GM18907 (cell line): ENCODE results near the gene CINP.
"Not testable (repeated sequence)": the region's sequence is repeated elsewhere in the genome, so short reads cannot be mapped to it uniquely, and the experiment has no call there.

Experiments used
- ATAC-seq: cut with Tn5 transposase; IDR thresholded peaks from one replicate; pipeline ENCODE4 v1.9.1; 2021; ENCODE audit warnings: mild to moderate bottlenecking, moderate library complexity; ENCODE audit not compliant: unreplicated experiment

The CINP gene

GRCh38 chr14:102356280-102356679, 6.4 kb downstream of the CINP start:
- no peak for ATAC-seq

- ATAC-seq, result no peak
Observed at GRCh38 chr14:102353126-102353619, 9.5 kb downstream of the CINP start.

- ATAC-seq, result no peak
Observed at GRCh38 chr14:102352213-102352612, 10.5 kb downstream of the CINP start.

GRCh38 chr14:102351593-102351992, 11.1 kb downstream of the CINP start:
- not testable (repeated sequence) for ATAC-seq

- no peak for ATAC-seq
Observed at GRCh38 chr14:102351023-102351422, 11.7 kb downstream of the CINP start.

- no peak for ATAC-seq
Observed at GRCh38 chr14:102348376-102348775, 14.3 kb downstream of the CINP start.

- ATAC-seq, result no peak
Observed at GRCh38 chr14:102346645-102347044, 16.0 kb downstream of the CINP start.

- no peak for ATAC-seq
Observed at GRCh38 chr14:102345232-102345631, 17.5 kb downstream of the CINP start.

- ATAC-seq, result no peak
Observed at GRCh38 chr14:102344485-102344884, 18.2 kb downstream of the CINP start.

- ATAC-seq, result no peak
Observed at GRCh38 chr14:102344084-102344483, 18.6 kb downstream of the CINP start.

- ATAC-seq, result no peak
Observed at GRCh38 chr14:102342238-102342637, 20.5 kb downstream of the CINP start.

- no peak for ATAC-seq
Observed at GRCh38 chr14:102341566-102341965, 21.1 kb downstream of the CINP start.

GRCh38 chr14:102338724-102339123, 24.0 kb downstream of the CINP start:
- no peak for ATAC-seq

- ATAC-seq, result no peak
Observed at GRCh38 chr14:102335163-102335562, 27.5 kb downstream of the CINP start.

- no peak for ATAC-seq
Observed at GRCh38 chr14:102333795-102334705, 28.6 kb downstream of the CINP start.

GRCh38 chr14:102333390-102333789, 29.3 kb downstream of the CINP start:
- ATAC-seq, result no peak

- no peak for ATAC-seq
Observed at GRCh38 chr14:102330806-102331205, 31.9 kb downstream of the CINP start.

- ATAC-seq, result not testable (repeated sequence)
Observed at GRCh38 chr14:102329381-102329780, 33.3 kb downstream of the CINP start.

- ATAC-seq, result no peak
Observed at GRCh38 chr14:102326583-102326982, 36.1 kb downstream of the CINP start.

- ATAC-seq, result no peak
Observed at GRCh38 chr14:102325791-102326345, 36.8 kb downstream of the CINP start.

GRCh38 chr14:102323102-102323501, 39.6 kb downstream of the CINP start:
- ATAC-seq, result no peak
